Embryonic facial prominence (tissue), 1 donor: ENCODE measurements around the gene IKZF3.
"Not testable (repeated sequence)": the region's sequence is repeated elsewhere in the genome, so short reads cannot be mapped to it uniquely, and the experiment has no call there.

Experiments
- DNase-seq: peaks from one replicate; pipeline ENCODE4 v3.0.0-alpha.2; 2016; ENCODE audit errors: extremely low spot score

IKZF3 gene

DNA sequence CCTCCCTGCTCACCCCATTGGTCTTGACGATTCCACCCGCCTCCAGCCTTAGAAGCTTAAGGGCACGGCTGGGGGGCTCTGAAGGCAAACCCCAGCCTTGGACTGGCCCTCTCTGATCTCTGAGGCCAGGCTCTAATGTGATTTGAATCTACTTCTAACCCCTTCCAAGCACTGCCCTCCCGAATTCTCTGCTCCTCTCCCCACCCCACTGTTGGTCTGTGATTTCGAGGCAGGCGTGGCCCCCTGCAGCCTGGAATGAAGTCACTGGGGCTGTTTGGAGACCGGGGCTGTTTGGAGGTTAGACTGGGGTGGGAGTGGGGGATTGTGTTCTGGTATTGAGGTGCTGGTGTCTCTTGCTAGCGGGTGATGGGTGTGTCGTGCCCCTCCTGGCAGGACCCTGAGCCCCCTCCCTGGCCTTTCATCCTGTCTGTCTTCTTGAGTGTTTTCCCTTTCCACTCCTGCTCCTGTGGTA lies 124.2 kb downstream of the IKZF3 start:
- no peak for DNase-seq

DNA sequence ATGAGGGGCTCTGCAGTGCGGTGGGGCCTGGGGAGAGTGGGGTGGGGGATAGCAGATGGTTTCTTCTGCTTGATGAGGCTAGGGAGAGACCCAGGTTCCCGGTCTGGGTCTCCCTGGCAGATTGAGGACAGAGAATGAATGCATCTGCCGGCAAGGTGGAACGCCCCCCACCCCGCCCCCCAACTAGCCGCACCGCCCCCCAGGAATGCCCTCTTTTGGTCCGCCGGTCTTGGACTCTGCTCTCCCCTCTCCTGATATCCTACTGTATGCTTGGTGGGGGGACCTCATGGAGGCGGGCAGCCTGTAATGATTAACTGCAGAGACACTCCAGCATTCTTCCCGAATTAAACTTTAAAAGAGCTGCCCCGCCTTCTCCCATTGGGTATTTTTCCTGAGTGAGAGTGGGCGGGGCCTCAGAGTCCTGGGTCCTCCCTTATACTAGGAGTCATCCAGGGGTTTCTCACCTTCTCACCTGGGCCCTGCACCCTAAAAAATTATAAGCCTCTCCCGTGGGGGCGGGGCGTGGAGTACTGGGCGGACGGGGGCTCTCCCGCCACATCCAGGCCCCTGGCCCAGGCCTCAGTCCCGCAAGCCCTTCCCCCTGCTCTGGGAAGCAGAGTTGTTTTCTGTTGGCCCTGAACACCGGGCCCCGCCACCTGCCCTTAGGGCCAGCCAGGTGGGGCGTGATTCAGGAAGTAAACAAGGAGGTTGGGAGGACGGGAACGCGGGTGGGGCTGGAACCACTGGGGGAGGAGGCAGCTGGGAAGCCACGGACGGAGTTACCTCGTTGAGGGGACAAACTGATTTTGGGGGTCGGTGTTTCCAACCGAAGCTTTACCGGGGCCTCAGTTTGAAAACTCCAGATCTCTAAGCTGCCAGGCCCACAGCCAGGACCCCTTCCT lies 124.9 kb downstream of the IKZF3 start:
- DNase-seq: no peak

DNA sequence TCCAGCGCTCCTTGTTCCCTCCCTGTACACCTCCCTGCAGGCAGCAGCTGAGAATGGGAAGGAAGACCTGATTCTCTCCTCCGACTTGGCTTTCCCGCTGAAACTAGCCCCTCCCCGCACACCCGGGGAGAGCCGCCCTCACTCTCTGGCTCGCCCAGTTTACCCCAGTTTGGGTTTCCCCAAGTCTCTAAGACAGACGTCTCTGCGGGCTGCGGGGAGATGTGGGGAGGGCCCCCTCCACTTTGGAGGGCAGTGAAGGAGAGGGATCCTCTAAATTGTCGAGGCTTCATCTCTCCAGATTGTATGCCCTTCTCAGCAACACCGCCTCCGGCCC lies 125.6 kb downstream of the IKZF3 start:
- no peak for DNase-seq

DNA sequence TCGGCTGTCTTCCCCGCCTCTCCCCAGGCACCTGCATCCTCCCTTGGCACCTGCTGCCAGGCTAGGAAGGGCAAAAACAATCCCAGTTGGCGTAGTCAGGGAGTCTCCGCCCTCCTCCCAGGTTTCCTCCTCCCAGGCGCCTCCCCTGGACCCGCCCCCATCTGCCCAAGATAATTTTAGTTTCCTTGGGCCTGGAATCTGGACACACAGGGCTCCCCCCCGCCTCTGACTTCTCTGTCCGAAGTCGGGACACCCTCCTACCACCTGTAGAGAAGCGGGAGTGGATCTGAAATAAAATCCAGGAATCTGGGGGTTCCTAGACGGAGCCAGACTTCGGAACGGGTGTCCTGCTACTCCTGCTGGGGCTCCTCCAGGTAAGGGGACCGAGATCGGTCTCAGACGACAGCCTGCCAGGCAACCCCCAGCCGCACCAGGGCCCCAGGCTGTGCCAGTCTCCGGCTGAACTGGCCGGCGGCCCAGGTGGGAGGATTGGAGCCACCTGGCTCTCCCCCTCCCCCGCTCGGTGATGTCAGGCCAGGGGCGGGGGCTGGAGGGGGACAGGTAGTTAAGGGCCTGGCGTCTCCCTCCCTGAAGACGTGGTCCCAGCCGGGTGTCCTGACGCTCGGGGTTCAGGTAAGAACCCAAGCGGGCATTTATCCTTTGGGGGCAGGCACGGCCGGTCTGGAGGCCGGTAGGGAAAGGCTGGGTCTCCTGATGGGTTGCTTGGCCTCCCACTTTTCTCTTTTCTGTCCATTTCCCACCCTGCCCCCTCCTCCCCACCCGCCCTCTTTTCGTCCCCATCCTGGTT lies 126.1 kb downstream of the IKZF3 start, which contains the start of gene GRB7:
Gene GRB7, plus strand, starts transcription at position 179 of the 808 bp plus-strand sequence. CDS start 4,364 bp downstream, outside the sequence.
- no peak for DNase-seq

DNA sequence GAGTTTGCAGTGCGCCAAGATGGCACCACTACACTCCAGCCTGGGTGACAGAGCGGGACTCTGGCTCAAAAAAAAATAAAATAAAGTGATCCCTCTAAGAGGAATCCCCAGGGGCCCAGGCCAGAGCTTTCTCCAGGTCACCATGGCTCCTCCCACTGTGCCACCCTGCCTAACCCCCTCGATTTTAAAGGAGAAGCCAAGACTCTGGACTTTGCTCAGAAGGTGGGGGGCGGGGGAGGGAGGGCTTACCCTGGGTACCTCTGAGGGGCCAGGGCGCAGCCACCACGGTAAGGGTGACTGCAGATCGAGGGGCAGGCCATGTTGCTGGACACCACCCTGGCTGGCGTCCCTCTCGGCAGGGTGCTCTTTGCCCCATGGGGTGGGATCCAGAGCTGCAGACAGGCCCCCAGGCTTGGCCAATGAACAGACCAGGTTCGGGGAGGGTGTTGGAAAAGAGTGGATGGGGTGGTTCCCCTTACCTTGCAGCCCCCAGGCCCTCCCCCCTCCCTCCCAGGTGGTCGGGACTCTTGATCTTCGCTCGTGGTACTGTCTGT lies 126.8 kb downstream of the IKZF3 start:
- no peak for DNase-seq

DNA sequence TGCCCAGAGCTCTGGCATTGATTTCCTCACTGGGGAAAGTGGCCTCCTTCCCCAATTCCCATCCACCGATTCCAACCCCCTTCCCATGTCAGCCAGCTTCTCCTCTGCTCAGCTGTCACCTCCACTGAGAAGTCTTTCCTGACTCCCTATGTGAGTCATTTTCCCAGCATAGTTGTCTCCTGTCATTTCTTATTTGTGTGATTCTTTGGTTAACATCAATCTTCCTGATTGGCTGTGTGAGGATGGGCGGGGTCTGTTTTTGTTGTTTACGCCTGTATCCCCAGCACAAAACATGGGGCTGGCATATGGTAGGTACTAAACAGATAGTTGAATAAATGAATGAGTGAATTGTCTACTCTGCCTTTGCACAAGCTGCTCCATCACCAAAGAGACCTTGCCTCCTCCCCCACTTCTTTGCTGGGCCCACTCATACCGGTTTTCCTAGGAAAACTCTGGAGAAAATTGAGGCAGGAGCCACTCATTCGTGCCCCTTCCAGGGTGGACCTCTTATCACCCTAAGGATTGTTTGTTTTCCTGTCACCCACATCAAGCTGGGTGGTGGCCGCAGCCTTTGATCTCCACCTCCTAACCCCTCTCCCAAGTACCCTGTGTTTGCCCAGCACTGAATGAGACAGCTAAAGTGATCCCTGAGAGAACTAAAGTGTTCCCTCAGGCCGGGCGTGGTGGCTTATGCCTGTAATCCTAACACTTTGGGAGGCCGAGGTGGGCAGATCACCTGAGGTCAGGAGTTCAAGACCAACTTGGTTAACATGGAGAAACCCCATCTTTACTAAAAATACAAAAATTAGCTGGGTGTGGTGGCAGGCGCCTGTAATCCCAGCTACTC lies 127.6 kb downstream of the IKZF3 start:
- DNase-seq: no peak

DNA sequence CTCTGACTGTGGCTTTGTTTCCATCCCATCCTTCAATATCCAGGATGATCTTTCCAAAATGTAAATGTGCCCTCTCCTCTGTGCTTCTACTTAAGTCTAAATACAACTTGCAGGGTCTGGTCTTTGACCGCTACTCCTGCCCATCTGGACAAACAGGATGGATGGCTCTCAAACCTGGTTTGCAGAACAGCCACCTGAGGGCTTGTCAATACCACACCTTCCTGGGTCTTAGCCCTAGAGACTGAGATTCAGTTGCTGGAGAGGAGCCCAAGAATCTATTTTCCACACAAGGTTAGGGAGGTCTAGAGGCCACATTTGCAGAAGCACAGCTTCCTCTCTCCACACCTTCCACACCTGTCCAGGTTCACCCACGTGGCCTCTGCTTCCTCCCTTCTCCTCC lies 128.2 kb downstream of the IKZF3 start:
- no peak for DNase-seq

DNA sequence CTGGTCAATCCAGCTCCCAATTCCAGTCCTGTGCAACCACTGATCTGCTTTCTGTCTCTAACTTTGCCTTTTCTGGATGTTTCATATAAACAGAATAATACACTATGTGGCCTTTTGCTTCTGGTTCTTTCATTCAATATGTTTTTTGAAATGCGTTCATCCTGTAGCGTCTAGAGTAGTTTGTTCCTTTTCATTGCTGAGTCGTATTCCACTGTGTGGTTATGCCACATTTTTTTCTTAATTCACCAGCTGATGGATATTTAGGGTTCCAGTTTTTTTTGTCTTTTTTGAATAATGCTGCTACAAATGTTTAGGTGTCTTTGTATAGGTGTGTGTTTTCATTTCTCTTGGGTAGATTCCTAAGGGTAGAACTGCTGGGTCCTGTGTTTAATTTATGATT lies 131.5 kb downstream of the IKZF3 start:
- DNase-seq: no peak

DNA sequence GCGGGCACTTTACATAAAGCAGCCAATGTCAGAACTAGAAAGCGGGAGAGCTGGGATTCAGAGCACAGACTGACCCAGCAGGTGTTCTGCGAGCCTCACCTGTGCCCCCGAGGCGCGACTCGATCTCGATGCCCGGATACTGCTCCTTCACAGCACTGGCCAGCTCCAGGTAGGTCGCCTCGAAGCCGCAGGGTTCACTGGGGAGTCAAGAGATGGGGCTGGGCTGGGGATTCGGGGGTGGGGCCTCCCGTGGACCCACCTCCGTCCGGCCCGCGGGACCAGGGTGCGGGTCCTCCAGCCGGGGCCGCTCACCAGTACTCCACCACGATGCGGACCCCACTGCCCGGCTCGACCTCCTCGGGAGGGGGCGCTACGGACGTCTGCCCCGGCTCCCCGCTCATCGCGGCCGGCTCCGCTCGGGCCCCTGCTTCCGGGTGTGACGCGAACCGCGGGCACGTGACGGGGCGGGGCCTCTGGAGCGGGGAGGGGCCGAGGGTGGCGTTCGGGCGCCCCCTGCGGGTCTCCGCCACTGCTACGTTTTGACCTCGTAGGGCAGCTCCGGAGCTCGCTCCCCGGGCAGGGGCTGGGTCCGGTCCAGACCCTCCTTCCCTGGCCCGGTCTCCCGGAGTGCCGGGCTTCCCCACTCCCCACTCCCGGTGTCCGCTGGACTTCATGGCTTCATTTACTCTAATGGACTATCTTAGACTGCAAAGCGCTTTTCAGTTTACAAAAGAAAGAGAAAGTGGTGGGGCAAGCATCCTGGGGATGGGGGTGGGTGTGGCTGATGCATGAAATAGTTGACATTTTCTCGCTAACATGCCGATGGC lies 133.8 kb downstream of the IKZF3 start, which contains the start of gene MIEN1:
Gene MIEN1, minus strand, starts transcription at position 438 of the 827 bp plus-strand sequence. Its CDS starts 37 bp downstream, at position 401.
- DNase-seq: peak; percentile 54

DNA sequence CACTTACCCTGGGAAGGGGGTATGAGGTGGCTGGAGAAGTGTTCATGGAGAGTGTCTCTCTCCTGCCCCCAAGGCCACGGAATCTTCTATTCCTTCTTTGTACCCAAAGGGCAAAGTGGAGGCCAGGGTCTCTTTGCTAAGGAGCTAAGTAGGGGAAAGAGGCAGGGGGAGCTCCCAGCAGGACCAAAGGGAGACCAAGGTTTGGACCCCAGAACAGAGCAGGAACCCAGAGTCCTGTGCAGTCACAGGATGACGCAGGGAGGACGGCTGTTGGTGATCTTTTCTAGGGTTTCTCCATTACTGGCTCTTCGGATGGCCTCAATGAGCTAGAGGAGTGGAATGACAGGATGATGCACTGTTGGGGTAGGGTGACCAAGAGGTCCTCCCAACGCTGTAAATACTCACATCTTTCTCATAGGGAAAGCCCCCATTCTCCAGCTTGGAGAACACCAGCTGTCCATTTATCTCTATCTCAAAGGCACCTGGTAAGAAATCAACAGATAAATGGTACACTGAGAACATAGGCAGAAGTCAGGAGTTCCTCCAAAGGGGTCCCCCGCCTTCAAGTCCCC lies 134.7 kb downstream of the IKZF3 start:
- no peak for DNase-seq

DNA sequence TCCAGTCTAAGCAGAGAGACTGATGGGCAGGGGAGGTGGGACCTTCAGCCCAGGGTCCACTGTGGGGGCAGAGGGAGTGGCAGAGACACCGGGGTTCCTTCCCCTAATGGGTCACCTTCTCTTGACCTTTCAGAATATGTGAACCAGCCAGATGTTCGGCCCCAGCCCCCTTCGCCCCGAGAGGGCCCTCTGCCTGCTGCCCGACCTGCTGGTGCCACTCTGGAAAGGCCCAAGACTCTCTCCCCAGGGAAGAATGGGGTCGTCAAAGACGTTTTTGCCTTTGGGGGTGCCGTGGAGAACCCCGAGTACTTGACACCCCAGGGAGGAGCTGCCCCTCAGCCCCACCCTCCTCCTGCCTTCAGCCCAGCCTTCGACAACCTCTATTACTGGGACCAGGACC lies 136.6 kb downstream of the IKZF3 start:
- DNase-seq: no peak

DNA sequence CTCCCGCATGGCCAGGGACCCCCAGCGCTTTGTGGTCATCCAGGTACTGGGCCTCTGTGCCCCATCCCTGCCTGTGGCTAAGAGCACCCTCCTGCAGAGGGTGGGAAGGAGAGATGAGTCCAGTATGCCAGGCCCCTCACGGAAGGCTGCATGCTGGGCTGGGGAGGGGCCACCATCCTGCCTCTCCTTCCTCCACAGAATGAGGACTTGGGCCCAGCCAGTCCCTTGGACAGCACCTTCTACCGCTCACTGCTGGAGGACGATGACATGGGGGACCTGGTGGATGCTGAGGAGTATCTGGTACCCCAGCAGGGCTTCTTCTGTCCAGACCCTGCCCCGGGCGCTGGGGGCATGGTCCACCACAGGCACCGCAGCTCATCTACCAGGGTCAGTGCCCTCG lies 137.5 kb downstream of the IKZF3 start:
- DNase-seq: no peak

DNA sequence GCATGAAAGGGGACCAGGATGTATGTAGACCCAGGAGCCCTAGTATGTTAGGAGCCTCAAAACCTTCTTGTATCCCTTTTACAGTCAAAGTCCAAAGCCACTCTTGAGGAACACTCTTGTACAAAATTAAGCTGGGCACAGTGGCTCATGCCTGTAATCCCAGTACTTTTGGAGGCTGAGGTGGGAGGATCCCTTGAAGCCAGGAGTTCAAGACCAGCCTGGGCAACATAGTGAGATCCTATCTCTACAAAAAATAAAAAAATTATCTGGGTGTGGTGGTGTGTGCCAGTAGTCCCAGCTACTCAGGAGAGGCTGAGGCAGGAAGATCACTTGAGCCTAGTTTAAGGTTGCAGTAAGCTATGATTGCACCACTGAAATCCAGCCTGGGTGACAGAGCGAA lies 138.2 kb downstream of the IKZF3 start:
- not testable (repeated sequence) for DNase-seq

DNA sequence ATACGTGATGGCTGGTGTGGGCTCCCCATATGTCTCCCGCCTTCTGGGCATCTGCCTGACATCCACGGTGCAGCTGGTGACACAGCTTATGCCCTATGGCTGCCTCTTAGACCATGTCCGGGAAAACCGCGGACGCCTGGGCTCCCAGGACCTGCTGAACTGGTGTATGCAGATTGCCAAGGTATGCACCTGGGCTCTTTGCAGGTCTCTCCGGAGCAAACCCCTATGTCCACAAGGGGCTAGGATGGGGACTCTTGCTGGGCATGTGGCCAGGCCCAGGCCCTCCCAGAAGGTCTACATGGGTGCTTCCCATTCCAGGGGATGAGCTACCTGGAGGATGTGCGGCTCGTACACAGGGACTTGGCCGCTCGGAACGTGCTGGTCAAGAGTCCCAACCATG lies 139.4 kb downstream of the IKZF3 start:
- no peak for DNase-seq

DNA sequence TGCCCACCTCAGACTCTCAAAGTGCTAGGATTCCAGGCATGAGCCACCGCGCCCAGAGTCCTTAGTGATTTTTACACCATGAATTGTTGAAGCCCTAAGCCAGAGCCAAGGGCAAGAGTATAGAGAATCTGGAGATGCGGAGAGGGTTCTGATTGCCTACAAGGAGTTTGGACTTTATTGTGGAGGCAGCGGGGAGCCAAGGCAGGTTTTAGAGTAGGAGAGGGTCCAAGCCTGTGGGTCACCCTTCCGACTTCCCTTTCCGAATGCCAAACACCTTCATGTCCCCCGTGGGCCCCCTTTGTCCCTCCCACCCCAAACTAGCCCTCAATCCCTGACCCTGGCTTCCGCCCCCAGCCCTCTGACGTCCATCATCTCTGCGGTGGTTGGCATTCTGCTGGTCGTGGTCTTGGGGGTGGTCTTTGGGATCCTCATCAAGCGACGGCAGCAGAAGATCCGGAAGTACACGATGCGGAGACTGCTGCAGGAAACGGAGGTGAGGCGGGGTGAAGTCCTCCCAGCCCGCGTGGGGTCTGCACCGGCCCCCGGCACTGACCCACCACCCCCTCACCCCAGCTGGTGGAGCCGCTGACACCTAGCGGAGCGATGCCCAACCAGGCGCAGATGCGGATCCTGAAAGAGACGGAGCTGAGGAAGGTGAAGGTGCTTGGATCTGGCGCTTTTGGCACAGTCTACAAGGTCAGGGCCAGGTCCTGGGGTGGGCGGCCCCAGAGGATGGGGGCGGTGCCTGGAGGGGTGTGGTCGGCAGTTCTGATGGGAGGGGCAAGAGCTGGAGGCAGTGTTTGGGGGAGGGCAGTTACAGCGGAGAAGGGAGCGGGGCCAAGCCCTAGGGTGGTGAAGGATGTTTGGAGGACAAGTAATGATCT lies 140.9 kb downstream of the IKZF3 start:
- DNase-seq: no peak

DNA sequence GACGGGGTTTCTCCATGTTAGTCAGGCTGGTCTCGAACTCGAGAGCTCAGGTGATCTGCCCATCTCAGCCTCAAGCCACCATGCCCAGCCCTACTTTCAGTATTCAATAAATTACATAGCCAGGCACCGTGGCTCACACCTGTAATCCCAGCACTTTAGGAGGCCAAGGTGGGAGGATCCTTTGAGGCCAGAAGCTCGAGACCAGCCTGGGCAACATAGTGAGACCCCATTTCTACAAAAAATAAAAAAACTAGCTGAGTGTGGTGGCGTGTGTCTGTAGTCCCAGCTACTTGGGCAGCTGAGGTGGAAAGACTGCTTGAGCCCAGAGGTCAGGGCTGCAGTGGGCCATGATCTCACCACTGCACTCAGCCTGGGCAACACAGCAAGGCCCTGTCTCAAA lies 142.0 kb downstream of the IKZF3 start:
- no peak for DNase-seq

DNA sequence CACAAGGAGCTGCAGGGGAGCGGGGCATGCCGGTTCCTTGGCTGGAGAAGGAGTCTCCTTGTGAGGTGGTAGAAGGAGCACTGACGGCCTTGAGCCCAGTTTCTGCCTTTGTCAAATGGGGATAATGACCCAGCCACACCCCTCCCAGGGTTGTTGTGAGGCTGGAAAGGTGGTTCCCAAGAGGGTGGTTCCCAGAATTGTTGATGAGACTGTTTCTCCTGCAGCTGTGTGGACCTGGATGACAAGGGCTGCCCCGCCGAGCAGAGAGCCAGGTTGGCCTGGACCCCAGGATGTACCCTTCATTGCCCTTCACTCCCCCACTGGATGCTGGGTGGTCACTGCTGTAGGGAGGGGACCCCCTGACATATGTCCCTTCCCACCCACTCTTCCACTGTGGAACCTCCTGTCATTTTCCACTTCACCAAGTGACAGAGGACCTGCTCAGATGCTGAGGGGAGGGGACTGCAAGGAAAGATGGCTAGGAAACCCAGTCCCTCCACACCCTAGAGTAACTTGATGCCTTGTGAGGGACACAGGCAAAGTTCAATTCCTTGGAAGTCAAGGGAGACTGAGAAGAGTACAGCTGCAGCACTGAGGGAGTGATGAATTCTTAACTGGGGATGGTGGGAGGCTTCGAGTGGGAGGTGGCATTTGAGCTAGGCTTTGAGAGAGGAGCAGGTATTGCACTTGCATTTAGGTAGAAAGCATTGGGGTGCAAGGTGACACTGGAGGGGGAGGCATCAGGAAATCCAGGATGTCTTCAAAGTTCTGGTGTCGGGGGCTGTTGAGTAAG lies 144.4 kb downstream of the IKZF3 start:
- DNase-seq: no peak

DNA sequence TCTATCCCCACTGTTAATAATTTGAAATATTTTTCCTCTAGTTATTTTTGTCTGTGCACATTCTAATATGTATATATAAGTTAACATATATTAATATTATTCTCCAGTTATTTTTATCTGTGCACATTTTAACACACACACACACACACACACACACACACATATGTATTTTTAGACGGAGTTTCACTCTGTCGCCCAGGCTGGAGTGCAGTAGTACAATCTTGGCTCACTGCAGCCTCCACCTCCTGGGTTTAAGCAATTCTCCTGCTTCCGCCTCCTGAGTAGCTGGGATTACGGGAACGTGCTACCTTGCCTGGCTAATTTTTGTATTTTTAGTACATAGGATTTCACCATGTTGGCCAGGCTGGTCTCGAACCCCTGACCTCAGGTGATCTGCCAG lies 146.5 kb downstream of the IKZF3 start:
- DNase-seq: no peak
